Activated CD8-positive, alpha-beta T cell treated with anti-CD3 and anti-CD28 coated beads for 36 hours (primary cell): ENCODE measurements around the gene DOCK4. TPM values are rescaled to one million over a fixed set of nuclear protein-coding genes. Genes with fewer than 3 reads are reported as not detected.
A peak's percentile ranks its signal among the peaks of the same experiment; 100 is the strongest.

Experiments
- ATAC-seq: fragments of 200-7000 bp; cut with Tn5 transposase; one replicate; pipeline ENCODE4 v1.10.0; 2021; ENCODE audit warnings: mild to moderate bottlenecking, moderate library complexity
- CTCF ChIA-PET: fragments of 350-600 bp; sonication (Branson Sonifier 250); formaldehyde crosslinking; loops from one replicate; lab custom pipeline; 2021; ENCODE audit warnings: antibody characterized with exemption; lab: Charles Lee
- POLR2A ChIA-PET: fragments of 350-600 bp; sonication (Branson Sonifier 250); formaldehyde crosslinking; loops from one replicate; lab custom pipeline; 2021; ENCODE audit warnings: antibody characterized with exemption; lab: Charles Lee
- DNase-seq: peaks from one replicate; pipeline ENCODE4 v3.0.0-alpha.2; 2020
- H3K27ac Mint-ChIP-seq: one replicate; pipeline ENCODE4 v1.8.0; 2021; ENCODE audit warnings: mild to moderate bottlenecking, mixed read lengths
- H3K27me3 Mint-ChIP-seq: one replicate; pipeline ENCODE4 v1.8.0; 2021; ENCODE audit warnings: mixed read lengths
- H3K36me3 Mint-ChIP-seq: one replicate; pipeline ENCODE4 v1.8.0; 2021; ENCODE audit warnings: low read depth, mixed read lengths
- H3K4me1 Mint-ChIP-seq: one replicate; pipeline ENCODE4 v1.8.0; 2021; ENCODE audit warnings: low read depth, mixed read lengths
- H3K4me3 Mint-ChIP-seq: one replicate; pipeline ENCODE4 v1.8.0; 2021; ENCODE audit warnings: mild to moderate bottlenecking, moderate library complexity, mixed read lengths
- H3K9me3 Mint-ChIP-seq: one replicate; pipeline ENCODE4 v1.8.0; 2021; ENCODE audit warnings: mixed read lengths
- intact Hi-C: fragments of 100-400 bp; cut with micrococcal nuclease; formaldehyde crosslinking; loops from one replicate; pipeline ENCODE4 v1.10.0; 2022
- total RNA-seq, 2 experiments: library from RNA; stranded (reverse); gene quantifications; one replicate each; pipeline ENCODE4 v1.2.3, GENCODE V29; 2021
- TF ChIP-seq, protein P1 (sequence below): fragments of 200-600 bp; IDR thresholded peaks from one replicate; pipeline ENCODE4 v1.8.0; 2022; ENCODE audit warnings: antibody characterized with exemption, mild to moderate bottlenecking

The DOCK4 gene
- total RNA-seq, 2 experiments from 2014 or later = 0.31 to 0.32 TPM

DNA sequence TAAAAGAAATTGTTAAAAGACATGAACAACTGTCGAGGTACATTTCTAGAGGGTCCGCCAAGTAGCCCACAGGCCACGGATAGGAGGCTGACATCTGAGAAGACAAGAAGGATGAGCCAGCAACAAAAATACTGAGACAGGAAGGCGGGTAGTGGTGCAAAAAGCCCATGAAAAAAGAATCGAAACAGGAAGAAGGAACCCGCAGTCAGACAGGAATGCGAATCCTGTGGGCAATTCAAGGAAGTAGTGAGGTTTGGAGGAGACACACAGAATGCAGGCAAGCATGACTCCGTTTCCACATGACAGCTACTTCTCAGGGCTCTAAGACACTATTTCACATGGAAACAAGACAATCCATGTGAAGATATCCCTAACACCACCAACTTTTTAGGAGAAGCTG lies 125.2 kb downstream of the DOCK4 start:
- POLR2A ChIA-PET = no interaction called here
- H3K4me1 Mint-ChIP-seq = peaks cover 10% of the 10 kb centered on the region
- no peak overlapping the region for H3K4me3 Mint-ChIP-seq
- H3K27me3 Mint-ChIP-seq = peaks cover 18% of the 10 kb centered on the region
- ATAC-seq (no peak), DNase-seq (peak; percentile 2)
- no peaks in the 10 kb centered on the region for H3K9me3 Mint-ChIP-seq
- no peak overlapping the region for H3K27ac Mint-ChIP-seq
- TF ChIP-seq, protein P1, sequence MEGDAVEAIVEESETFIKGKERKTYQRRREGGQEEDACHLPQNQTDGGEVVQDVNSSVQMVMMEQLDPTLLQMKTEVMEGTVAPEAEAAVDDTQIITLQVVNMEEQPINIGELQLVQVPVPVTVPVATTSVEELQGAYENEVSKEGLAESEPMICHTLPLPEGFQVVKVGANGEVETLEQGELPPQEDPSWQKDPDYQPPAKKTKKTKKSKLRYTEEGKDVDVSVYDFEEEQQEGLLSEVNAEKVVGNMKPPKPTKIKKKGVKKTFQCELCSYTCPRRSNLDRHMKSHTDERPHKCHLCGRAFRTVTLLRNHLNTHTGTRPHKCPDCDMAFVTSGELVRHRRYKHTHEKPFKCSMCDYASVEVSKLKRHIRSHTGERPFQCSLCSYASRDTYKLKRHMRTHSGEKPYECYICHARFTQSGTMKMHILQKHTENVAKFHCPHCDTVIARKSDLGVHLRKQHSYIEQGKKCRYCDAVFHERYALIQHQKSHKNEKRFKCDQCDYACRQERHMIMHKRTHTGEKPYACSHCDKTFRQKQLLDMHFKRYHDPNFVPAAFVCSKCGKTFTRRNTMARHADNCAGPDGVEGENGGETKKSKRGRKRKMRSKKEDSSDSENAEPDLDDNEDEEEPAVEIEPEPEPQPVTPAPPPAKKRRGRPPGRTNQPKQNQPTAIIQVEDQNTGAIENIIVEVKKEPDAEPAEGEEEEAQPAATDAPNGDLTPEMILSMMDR = no peak
- no peaks in the 10 kb centered on the region for H3K36me3 Mint-ChIP-seq
- CTCF ChIA-PET = interaction anchor here (1.1 kb wide), 1 partner anchor 9 kb away, joined by 3 read pairs; no protein-coding TSS in a partner anchor
- intact Hi-C loops = no loop called here

DNA sequence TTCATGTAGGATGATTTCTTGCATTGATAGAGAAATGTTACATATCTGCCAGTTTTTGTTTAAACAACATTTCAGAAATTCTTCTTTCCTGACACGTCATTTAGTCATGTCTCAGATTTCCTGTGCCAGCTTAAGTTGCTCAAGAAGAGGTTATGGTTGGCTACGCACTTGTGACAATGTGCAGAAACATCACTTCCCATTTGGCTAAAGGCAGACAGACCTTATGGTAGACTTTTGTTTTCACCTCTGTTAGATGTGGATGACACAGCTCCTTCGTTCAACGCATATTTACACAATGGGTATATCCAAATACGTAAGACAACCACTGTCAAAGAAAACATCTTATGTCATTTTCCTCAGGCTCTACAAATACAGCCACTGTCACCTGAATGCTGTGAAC lies 125.8 kb downstream of the DOCK4 start:
- peaks cover 10% of the 10 kb centered on the region for H3K4me1 Mint-ChIP-seq
- no peak overlapping the region for H3K27ac Mint-ChIP-seq
- no peak for DNase-seq
- TF ChIP-seq, protein P1 = no peak
- ChIA-PET CTCF (interaction anchor here (0.7 to 1.1 kb wide), 3 partner anchors 9 to 815 kb away, joined by 3 read pairs; no protein-coding TSS in a partner anchor), POLR2A (no interaction called here)
- H3K27me3 Mint-ChIP-seq = peaks cover 18% of the 10 kb centered on the region
- no peak for ATAC-seq
- intact Hi-C loops = no loop called here
- no peak overlapping the region for H3K4me3 Mint-ChIP-seq
- H3K36me3 Mint-ChIP-seq = no peaks in the 10 kb centered on the region
- H3K9me3 Mint-ChIP-seq = no peaks in the 10 kb centered on the region

DNA sequence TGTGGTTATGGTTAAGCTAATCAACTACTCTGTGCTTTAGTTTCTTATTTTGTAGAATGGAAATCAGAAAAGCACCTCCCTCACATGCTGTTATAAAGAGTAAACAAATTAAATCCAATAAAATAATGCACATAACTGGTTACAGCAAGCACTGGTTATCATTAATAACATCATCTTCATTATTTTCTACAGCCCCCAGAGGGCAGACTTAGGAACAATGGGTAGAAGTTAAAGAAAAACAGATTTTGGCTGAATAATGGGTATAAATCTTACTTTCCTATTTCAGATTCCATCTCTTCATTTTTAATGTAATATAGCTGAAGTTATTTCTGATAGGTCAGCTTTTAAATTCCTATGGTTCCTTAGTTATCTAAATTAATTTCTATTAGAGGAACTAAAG lies 126.5 kb downstream of the DOCK4 start:
- DNase-seq (no peak), ATAC-seq (no peak)
- TF ChIP-seq, protein P1 = no peak
- H3K4me3 Mint-ChIP-seq = no peak overlapping the region
- H3K9me3 Mint-ChIP-seq = no peaks in the 10 kb centered on the region
- intact Hi-C loops = no loop called here
- no peaks in the 10 kb centered on the region for H3K36me3 Mint-ChIP-seq
- peaks cover 10% of the 10 kb centered on the region for H3K4me1 Mint-ChIP-seq
- no peak overlapping the region for H3K27ac Mint-ChIP-seq
- POLR2A ChIA-PET = no interaction called here
- H3K27me3 Mint-ChIP-seq = peaks cover 19% of the 10 kb centered on the region
- CTCF ChIA-PET = interaction anchor here (0.8 to 1.1 kb wide), 2 partner anchors 8 to 225 kb away, joined by 3 read pairs; no protein-coding TSS in a partner anchor

DNA sequence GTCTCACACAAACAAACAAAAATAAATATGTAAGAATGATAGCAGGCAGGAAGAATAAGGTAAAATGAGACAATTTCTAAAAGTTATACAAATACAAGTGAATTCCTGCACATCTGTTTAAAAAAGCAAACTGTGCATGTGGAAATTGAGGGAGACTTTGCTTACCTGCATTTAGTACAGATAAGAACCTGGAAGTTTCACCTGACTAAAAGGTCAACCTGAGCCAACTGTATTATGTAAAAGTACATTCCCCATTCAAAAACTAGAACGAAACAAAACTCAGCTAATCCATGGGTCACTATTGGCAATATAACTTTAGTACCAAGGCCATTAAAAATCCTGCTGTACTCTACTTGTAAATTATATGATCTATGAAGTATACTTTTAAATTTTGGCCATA lies 127.1 kb downstream of the DOCK4 start:
- ChIA-PET POLR2A (no interaction called here), CTCF (no interaction called here)
- peaks cover 10% of the 10 kb centered on the region for H3K4me1 Mint-ChIP-seq

DNA sequence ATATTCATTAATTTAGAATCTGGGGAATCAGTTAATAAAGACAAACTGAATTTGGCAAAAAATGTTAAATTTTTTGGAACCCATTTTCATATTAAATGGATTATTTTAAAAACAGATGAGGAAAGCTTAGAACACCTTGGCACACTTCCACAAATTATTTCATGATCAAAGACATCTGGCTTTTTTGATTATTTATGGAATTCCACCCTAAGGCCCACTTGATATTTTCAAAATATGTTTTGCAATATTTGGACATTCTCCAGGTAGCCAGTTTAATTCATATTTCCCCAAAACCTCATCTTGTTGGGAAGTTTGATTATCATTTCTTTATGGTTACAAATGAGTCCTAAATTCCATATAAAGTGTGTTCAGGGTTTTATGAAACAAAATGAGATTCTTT lies 129.9 kb downstream of the DOCK4 start:
- H3K4me3 Mint-ChIP-seq = no peak overlapping the region
- H3K27me3 Mint-ChIP-seq = peaks cover 25% of the 10 kb centered on the region
- no peaks in the 10 kb centered on the region for H3K9me3 Mint-ChIP-seq
- no peak for DNase-seq
- H3K27ac Mint-ChIP-seq = no peak overlapping the region
- intact Hi-C loops = no loop called here
- ATAC-seq = no peak
- TF ChIP-seq, protein P1 = no peak
- ChIA-PET POLR2A (no interaction called here), CTCF (no interaction called here)
- peaks cover 10% of the 10 kb centered on the region for H3K4me1 Mint-ChIP-seq
- H3K36me3 Mint-ChIP-seq = no peaks in the 10 kb centered on the region

More for the DNA sequence above, 127.1 kb downstream of the DOCK4 start:
- no peaks in the 10 kb centered on the region for H3K9me3 Mint-ChIP-seq
- H3K27ac Mint-ChIP-seq = no peak overlapping the region
- H3K4me3 Mint-ChIP-seq = no peak overlapping the region
- peaks cover 21% of the 10 kb centered on the region for H3K27me3 Mint-ChIP-seq
- DNase-seq = no peak
- TF ChIP-seq, protein P1 = no peak
- intact Hi-C loops = no loop called here
- no peaks in the 10 kb centered on the region for H3K36me3 Mint-ChIP-seq
- ATAC-seq = no peak
